Adrenal gland (tissue), 5 donors: Measurements from ENCODE around the gene TMEM97.

Experiments
- CTCF ChIP-seq, 6 experiments: fragments of 450-650 bp in 4 of 6; fragments of 200-600 bp in 2 of 6; sonication (generic) in 1 of 6; IDR thresholded peaks; 1 replicate in 5 of 6; 2 replicates in 1 of 6; pipeline versions ENCODE4 v1.5.1 to v1.8.0; 2016 to 2021; ENCODE audit warnings: antibody characterized with exemption in 6 of 6, mild to moderate bottlenecking in 2 of 6, moderate library complexity in 1 of 6
- POLR2A ChIP-seq, 2 donors: fragments of 450-650 bp; IDR thresholded peaks; one replicate each; pipeline ENCODE4 v1.6.1; 2017; ENCODE audit warnings: antibody characterized with exemption in 2 of 2, mild to moderate bottlenecking in 2 of 2, moderate library complexity in 1 of 2
- donor health status: DM: no; HTN: no; CAD: no.

DNA sequence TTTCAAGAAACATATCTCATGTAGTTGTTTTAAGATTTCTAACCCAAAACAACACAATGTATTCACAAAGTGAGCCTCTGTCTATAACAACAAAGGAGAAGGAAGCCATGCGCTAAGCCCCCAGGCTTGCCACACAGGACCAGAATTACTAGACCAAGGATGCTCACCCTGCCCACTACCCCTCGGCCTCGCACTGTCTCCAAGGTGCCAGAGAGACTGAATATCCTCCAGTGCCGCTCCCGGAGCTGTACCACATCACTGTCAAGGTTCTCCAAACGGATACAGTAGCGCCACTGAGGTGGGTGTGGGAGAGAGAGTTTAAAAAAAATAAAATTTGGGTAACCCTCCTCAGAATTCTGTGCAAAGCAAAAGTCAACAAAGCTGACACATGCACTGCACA, 31.3 kb downstream of the TMEM97 start:
- no peak for TF ChIP-seq POLR2A (IDR thresholded peaks at IDR 0.05)
- TF ChIP-seq CTCF (IDR thresholded peaks at IDR 0.05) = no peak
